Brain pericyte (primary cell): Measurements from ENCODE around the gene FAM72D.
"Not testable (repeated sequence)": the region's sequence is repeated elsewhere in the genome, so short reads cannot be mapped to it uniquely, and the experiment has no call there.

Experiments
- DNase-seq: peaks from one replicate; pipeline ENCODE4 v3.0.0-alpha.2; 2012; ENCODE audit warnings: low read depth, low spot score

FAM72D gene

DNA sequence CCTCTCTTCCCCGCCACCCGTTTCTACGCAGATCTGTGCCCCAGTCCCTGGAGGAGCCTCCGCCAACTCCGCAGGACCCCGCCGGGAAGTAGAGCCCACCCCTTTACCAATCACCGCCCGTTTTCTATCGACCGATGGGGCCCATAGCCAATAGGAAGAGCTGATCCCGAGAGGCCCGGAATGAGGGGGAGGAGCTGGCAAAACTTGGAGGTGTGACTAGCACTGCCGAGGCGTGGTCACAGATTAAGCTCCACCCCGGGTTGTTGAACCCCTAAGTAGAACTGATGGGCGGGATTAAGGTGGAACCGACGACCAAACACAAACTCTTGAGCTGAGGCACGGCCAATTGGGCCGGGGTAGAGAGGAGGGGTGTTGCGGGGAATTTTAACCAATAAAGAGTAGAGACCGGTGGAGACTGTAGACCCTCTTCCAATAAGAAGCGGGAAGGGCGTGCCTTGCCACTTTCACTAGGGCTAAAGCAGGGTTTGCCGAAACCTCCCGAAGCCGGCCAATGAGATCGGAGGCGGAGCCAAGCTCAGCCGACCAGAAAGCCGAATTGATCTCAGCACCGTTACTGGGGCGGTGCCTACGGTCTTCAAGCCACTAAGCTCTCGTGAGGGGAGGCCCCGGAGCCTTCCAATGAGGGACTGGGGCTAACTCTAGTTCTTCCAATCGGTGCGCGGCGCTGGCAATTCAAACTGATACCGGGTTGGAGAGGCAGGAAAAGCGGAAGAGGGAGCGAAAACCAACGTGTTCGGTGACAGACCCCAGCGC is at the start of gene FAM72D, which contains the start of gene SRGAP2B:
TSS of gene FAM72D (plus strand) at position 691 of the 774 bp plus-strand sequence. CDS start 874 bp downstream, outside the sequence.
TSS of gene SRGAP2B (minus strand) at position 45 of the 774 bp plus-strand sequence. CDS start 2,427 bp downstream, outside the sequence.
- not testable (repeated sequence) for DNase-seq

DNA sequence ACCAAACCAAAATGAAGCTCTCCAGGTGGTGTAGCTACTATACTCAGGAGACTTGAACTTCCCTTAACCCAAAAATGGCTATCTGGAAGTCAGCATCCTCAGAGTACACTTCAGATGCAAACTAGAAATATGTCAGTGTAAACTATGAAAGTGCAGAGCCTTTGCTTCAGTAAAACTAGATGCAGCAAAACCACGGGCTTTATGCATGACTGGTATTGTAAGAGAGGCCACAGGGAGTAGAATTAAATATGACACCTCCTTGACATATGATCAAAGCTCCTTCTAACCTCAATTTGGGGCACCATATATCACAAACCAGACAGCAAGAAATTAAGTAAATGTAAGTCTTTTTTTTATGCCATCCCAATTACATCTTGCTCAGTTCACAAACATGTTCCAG is 48.2 kb upstream of the FAM72D start:
- DNase-seq: not testable (repeated sequence)

DNA sequence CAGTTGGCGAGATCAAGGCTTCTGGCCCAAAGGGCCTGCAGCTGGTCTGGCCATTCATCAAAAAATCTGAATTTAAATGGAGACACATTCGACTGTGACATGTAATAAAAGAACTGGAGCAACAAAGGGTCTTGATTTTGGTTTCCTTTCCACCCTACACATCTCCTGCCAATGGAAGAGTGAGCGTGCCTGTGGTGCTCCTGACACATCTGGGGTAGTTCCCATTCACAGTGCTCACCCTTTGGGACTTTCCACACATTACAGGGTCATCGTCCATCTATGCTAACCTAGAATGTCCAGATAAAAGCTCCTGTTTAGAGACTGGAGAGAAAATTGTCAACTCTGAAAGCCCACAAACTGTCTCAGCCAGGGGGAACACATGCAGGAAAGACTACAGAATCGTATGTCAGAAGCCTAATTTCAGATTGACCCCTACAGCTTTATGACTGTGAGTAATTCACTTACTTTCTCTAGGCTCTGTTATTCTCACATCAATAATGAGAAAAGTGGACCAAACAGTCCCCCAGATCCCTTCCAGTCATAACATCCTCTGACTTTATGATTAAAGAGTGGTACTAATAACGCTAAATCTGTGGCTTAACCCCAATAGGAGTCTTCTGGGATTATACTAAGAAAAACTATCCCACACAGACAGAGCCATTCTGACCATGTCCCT is 47.5 kb upstream of the FAM72D start:
- not testable (repeated sequence) for DNase-seq

DNA sequence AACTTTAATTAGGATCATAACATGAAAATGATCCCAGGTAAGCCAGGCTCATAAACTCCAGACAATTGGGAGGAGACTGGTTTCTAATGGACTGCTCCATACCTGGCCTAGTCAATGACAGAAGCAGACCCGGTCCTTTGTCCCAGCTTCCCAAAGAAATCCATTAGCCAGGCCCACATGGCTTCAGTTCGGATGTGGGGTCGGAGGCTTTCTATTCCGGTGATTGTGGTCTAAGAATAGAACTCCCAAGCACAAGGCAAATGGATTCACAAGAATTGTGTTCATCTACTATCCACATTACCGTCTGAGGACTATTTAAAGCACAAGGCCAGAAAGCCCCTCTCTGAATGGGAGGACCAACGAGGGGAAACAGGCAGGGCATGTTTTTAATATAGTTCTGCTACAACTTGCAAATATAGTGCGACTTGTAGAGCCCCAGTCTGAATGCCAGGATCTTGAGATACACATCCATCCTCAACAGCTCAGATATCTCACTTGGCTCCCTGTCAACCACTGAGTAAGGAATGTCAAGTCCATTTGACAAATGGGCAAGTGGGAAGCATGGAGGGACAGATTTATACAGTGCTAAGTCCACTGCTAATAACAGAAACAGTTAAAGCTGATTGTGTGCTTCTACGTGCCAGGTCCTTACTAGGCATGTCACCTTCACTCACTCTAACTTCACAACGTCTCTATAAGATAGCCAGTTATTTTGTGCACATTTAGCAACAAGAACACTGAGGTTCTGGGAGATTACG is 43.6 kb upstream of the FAM72D start:
- DNase-seq: not testable (repeated sequence)

DNA sequence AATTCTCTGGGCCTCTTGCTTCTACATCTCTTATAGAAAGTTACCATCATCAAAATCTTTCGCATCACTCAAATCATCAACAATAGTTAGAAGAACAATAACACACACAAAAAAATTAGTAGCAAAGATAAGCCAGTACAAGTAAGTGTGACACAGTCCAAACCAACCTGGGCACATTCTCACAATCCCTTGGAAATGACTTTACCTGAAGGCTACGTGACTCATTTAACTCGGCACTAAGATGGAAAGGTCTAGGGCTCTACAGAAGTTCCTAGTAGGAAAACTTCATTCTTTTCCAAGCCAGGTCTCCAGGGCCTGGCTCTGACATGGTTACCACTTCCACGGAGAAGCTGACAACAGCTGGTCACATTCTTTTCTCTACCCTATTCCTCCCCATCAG is 42.3 kb upstream of the FAM72D start:
- not testable (repeated sequence) for DNase-seq

DNA sequence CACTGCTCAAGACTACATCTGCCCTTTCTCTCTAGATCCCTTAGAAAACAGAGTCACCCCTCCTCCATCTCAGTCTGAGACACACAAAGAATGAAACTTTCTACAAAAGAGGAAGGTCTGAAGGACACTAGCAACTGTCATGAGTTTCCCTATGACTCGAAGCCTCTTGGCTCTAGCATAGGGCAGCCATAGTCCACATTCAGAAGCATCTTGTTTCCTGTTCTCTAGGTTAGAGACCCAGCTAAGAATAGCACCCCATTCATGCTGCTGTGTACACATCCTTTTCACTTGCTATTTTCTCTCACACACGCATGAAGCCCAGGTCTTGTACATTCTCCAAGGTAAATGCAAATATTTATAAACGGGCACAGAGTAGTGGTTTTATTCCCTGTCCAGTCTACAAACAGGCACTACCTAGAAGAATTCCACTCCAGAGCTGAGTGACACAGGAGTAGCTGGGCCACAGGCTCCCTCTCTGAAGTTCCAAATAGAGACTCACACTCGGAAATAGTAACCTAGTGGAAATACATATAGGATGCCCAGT is 40.5 kb upstream of the FAM72D start:
- not testable (repeated sequence) for DNase-seq

DNA sequence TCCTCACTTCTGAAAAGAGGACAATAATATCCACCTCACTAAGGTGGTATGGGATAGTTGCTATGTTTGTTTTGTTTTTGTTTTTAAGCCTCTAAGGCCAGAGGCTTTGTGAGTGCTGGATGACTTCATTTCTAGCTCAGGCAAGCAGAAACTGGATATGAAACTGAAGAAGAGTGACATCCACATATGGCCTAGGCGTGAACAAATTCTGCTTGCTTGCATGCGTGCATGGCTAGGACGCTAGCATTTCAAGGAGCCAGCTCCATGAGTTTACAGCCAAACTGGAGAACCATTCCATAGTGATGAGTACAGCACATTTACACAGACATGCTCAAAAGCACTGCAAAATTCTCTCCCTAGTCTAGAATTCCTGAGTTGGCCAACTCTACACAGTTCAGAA is 37.6 kb upstream of the FAM72D start:
- not testable (repeated sequence) for DNase-seq

DNA sequence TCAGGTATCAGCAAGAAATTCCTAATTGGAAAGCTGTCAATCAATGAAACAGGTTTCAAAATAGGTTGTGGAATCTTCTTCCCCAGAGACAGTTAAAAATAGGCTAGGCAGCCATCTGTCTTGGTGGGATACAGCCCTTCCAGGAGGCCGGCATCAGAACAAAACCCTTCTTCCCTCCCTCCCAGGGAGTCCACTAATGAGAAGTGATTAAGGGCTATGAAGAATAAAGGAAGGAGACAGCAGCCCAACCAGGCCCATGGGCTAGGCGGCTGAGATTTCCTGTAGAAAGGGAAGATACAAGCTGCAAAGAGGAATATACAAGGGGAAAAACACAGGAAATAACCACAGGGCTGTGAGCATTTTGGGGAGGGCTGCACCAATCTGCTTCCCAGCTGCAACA is 32.5 kb upstream of the FAM72D start:
- not testable (repeated sequence) for DNase-seq

DNA sequence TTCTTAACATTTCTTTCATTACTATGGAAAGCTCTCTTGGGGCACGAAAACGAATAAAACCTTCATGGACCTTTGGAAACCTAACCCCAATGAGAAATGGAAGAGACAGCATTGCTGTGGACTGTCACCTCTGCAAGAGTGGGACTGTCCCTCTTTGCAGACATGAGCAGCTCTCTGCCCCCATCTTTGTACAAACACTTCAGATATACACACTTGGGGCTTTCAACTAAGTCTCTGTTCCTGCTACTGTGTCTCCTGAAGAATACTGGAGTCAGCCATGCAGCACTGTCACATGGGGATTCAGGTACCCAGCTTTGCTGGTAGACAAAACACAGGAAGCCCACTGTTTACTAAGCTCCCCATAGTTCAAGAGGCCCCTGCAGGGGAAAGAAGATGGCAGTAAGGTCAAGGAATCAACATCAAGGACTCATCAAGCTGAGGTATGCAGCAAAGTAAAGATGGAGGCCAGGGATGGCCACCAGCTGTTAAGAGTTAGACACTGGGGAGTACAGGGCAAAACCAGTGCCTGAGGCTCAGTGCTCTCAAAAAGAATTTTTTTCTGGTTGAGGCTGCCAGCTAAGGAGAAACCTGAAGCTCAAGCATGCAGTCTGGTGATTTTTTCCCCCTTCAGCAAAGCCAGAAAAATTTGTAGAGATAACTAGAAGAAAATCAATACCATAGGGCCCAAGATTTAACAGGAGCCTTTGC is 31.7 kb upstream of the FAM72D start:
- not testable (repeated sequence) for DNase-seq

DNA sequence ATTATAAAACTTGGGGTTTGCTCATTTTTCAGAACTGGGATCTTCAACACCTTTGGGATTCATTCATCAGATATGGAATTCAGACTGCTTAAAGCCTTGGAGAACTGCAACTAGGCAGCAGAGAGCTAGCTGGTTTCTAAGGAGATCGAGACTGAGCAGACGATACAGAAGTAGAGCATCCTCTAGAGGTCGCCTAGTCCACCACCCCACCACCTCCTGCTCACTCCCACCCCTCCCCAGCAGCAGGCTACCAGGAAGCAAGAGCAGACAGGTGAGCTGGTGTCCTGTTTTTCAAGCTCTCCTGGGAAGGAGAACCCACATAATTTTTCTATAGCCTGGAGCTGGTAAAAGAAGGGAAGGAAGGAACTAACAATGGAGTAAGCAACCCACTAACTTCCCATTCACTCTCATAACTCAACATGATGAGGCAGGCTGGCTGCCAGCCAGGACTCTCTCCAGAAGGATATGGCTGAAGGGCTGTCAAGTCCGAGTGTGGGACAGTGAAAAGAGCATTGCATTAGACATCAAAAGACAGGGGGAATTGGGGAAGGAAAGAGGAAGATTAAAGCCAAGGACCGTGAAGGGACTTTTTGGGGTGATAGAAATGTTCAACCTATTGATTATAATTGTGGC is 30.5 kb upstream of the FAM72D start:
- DNase-seq: not testable (repeated sequence)

DNA sequence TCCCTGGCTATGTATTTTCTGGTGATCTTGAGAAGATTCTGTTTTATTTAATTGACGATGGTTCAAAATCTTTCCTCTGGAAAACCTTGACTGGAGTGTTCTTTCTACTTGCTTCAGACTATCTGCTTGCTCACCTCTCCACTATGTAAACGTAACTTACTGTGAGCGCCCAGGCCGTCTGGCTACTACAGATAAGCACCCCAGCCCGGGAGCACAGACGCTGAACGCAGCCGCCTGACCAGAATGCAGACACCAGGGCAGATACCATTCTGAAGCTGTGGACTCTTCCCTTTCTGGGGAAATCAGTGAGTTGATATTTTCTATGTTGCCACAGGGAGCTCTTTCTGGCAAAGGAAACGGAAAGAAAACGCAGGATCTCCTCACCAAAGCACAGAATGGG is 29.3 kb upstream of the FAM72D start:
- not testable (repeated sequence) for DNase-seq

DNA sequence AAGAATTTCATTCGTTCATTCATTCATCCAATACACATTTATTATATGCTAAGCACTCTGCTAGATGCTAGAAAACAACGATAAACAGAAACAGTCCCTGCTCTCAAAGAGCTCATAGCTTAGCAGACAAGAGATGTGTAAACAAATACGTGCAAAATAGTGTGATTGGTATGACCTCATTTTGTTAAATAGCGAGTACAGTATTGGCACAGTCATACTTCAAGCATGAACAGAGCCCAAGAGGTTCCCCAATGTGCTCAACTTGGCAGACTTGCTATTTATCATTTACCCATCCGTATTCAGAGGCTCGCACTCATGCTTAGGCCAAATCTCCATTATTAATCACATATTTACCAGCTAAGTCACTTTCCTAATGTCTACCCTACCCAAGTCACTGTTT is 24.2 kb upstream of the FAM72D start:
- DNase-seq: not testable (repeated sequence)

DNA sequence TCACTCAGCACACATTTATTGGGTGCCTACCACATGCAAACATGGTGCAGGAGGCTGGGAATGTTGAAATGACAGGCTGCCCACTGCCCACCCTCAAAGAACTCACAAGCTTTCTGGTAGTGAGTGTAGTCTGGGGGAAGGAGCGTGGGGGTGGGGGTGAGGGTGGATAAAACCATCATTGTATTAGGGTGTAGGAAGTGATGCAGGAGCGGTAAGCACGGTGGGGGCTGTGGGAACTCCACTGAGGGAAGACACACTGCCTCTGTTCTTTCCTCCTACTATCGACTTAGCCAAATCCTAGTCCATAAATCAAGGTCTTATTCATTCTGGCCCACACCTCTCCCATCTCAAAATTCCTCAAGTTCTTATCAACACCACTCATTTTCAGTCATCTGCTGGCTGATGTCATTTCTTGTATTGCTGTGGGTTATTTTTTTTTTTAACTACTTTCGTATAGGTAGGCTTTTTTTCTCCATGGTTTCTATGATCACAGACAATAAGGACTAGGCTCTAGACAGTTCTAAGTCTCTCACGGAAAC is 21.7 kb upstream of the FAM72D start:
- DNase-seq: not testable (repeated sequence)

DNA sequence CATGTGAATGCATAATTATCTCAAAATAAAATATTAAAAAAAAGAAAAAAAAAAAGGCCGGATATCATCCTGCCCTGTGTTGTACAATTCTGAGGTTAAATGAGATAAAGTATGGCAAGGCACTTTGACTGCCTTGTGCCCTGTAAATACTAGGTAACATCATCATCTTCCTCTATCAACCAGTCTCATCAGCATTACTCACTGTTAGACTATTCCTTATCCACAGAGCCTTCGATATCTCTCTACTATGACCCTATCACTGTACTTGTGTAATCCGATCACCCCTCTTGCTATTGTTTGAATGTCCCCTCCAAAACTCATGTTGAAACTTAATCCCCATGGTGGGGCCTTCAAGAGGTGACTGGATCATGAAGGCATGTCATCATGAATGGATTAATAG is 18.9 kb upstream of the FAM72D start:
- DNase-seq: not testable (repeated sequence)

DNA sequence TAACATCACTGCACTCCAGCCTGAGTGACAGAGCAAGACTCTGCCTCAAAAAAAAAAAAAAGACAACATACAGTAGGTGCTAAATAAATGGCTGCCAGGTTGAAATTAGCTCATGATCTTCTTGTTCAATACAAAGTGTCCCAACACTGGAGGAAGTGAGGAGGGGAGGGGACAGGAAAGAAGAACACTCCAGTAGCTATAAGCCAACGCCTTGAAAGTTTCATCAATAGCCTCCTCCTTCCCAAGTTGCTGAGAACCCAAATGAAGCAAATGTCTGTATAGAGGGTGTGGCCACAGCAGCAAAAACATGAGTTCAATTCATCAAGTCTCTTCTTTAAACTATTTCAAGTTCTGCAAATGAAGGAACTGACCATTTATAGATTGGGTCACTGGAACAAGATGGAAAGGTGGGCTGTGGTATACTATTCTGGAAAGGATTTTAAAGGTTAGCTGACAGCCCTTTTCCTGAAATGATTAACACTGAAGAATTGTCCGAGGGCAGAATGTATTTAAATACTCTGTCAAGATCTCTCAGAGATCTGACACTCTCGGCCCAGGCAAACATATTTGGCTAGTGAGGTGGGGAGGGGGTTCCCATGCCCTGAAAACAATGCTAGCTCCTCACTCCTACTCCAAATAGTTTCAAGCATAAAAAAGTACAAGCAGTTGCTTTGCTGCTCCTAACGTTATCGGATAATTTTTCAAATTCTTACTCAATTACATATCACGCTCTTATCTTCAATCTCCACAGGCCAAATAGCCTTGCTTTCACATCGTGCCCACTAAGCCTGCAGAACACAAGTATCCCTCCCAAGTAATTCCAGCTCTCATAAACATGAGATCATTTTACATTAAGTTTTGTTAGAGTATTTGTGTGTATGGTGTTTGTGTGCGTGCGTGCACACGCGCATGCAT is 17.6 kb upstream of the FAM72D start:
- not testable (repeated sequence) for DNase-seq

DNA sequence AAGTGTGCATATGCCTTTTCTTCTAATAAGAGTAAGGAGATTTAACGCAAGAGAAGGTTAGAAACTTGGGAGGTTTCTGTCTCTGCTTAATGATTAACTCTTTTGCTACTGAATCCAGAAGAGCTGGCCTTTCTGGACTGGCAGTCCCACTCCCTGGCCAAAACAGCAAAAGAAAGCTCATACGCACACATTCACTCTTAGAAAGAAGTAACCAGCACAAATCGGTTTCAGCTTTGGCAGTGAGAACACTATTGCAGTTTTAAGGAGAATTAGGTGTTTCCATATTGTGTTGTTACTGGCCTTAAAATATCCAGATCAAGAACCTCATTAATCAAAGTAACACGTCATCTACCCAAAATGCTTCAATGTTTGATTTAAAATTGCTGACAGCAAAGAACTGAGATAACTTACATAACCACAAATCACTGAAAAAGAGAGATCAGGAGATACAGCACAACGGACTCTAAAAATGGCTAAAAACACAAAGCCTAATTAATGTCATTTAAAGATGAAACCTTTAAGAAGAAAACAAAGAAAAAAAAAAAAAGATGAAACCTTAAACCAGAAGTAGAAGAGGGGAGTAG is 16.9 kb upstream of the FAM72D start:
- DNase-seq: not testable (repeated sequence)

DNA sequence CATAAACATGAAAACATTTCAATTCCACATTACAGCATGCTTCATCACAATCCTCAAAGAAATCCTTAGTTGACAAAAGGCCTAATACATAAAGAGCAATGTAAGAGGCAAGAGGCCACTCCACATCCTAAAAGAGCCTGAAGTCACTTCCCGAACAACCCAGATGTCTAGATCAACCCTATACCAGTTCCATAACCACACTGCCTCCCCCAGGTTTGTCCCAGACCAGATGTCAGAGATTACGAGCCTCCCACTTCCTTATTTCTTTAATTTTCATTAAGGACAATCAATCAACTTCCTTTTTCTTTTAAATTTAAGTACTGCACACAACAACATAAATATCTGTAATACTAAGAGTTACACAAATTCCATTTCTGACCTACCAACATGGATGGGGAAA is 16.0 kb upstream of the FAM72D start:
- not testable (repeated sequence) for DNase-seq

DNA sequence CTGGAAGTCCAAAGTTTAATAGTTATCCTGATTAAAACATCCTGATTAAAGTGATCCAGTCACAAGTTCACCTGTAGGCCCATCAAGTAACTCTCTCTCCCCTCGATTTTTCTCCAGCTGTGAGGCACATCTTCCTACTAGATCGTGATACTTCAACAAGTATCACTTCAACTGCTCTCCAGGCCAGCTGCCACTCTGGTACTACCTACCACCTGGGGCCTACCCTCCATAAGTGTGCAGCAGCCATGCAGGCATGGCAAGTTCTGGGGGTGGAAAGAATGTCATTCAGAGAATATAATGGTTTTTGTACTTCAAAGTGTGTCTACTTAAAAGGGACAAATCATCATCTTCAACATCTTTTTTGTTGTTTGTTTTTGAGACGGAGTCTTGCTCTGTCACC is 15.6 kb upstream of the FAM72D start:
- not testable (repeated sequence) for DNase-seq
